Skeletal muscle satellite cell (primary cell): ENCODE results near the gene RAMP1.

Experiments
- H3K27me3 ChIP-seq: 2 replicates; pipeline ENCODE4 v1.7.0; 2013; ENCODE audit warnings: low read length; ENCODE audit not compliant: control insufficient read depth, insufficient read depth
- H3K36me3 ChIP-seq: 2 replicates; pipeline ENCODE4 v1.7.0; 2013; ENCODE audit warnings: mild to moderate bottlenecking, control low read depth, low read length; ENCODE audit not compliant: insufficient read depth
- H3K4me1 ChIP-seq: 2 replicates; pipeline ENCODE4 v1.7.0; 2013; ENCODE audit warnings: low read length; ENCODE audit not compliant: control insufficient read depth, insufficient read depth
- H3K4me2 ChIP-seq: 2 replicates; pipeline ENCODE4 v1.7.0; 2013; ENCODE audit warnings: mild to moderate bottlenecking, low read length
- H3K4me3 ChIP-seq: 2 replicates; pipeline ENCODE4 v1.7.0; 2013; ENCODE audit warnings: low read length
- H3K9ac ChIP-seq: 2 replicates; pipeline ENCODE4 v1.7.0; 2013; ENCODE audit warnings: mild to moderate bottlenecking, low read depth, low read length, moderate library complexity
- H3K9me3 ChIP-seq: replicated peaks from 2 replicates; pipeline ENCODE4 v1.7.0; 2013; ENCODE audit warnings: mild to moderate bottlenecking, control low read depth, low read length

The RAMP1 gene

GRCh38 chr2:237872178-237872887 lies 12.9 kb downstream of the RAMP1 start:
- H3K4me1 ChIP-seq, result peaks cover 66% of the 10 kb centered on the region
- H3K9ac ChIP-seq, result no peak overlapping the region
- H3K4me2 ChIP-seq, result no peak overlapping the region
- H3K27me3 ChIP-seq, result no peaks in the 10 kb centered on the region
- no peaks in the 10 kb centered on the region for H3K9me3 ChIP-seq
- peaks cover 5% of the 10 kb centered on the region for H3K36me3 ChIP-seq
- no peak overlapping the region for H3K4me3 ChIP-seq

DNA sequence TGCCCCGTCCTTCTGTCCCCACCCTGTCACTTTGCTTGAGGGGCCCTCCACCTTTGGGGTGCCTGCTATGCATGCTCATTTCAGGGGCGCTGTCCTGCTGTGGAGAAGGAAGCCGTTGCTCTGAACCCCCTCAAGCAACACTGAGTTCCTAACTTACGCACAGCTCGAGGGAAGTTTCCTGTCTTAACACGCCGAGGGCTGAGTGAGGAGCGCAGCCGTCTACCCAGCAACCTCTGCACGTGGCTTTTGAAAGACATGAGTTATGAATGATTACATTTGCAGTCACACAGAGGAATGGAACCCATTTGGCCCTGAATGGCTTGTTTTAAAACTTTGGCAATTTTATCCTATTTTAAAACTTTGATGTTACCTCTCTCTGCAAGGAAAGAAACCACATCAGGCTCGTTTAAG lies 14.0 kb downstream of the RAMP1 start:
- no peaks in the 10 kb centered on the region for H3K27me3 ChIP-seq
- no peak overlapping the region for H3K4me3 ChIP-seq
- H3K9me3 ChIP-seq, result no peaks in the 10 kb centered on the region
- peaks cover 68% of the 10 kb centered on the region for H3K4me1 ChIP-seq
- H3K4me2 ChIP-seq, result no peak overlapping the region
- H3K9ac ChIP-seq, result peak overlapping the region; percentile 18
- H3K36me3 ChIP-seq, result peaks cover 10% of the 10 kb centered on the region

DNA sequence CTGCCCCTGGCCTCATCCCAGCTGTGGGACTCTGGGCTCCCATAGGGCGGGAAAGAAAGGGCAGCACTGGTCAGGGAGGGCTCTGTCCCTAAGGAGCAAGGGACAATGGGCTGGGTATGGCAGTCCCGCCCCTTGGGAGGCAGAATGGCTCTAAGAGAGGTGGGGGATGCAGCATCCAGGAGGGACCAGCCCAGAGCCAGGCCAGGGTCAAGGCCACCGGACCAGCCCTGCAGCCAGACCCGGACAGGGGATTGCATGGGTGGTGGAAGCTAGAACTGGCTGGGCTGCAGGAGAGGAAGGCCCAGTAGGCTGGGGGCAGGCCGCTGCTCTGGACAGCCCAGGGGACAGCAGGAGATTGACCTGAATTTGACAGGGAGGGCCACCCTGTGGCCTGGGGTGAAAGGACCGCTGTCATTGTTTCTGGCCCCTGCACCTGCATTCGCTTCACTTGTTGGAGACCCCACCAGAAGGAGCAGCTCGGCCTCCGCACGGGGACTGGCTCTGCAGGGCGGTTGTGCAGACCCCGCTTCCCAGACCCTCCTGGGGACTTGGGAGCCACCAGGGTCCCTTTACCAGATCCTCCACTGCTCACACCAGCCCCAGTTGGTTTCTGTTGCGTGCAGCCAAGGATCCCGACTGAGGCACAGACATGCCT lies 14.6 kb downstream of the RAMP1 start:
- Histone ChIP-seq H3K36me3 (peaks cover 10% of the 10 kb centered on the region), H3K27me3 (no peaks in the 10 kb centered on the region), H3K9me3 (no peaks in the 10 kb centered on the region), H3K4me1 (peaks cover 68% of the 10 kb centered on the region), H3K4me3 (peak overlapping the region; percentile 45), H3K9ac (peak overlapping the region; percentile 18), H3K4me2 (peak overlapping the region; percentile 72)

- H3K9ac ChIP-seq, result peak overlapping the region; percentile 71
- peaks cover 71% of the 10 kb centered on the region for H3K4me1 ChIP-seq
- no peaks in the 10 kb centered on the region for H3K9me3 ChIP-seq
- H3K36me3 ChIP-seq, result peaks cover 7% of the 10 kb centered on the region
- no peaks in the 10 kb centered on the region for H3K27me3 ChIP-seq
- H3K4me3 ChIP-seq, result peak overlapping the region; percentile 45
- H3K4me2 ChIP-seq, result peak overlapping the region; percentile 72
Observed at GRCh38 chr2:237874585-237875161, 15.2 kb downstream of the RAMP1 start.

DNA sequence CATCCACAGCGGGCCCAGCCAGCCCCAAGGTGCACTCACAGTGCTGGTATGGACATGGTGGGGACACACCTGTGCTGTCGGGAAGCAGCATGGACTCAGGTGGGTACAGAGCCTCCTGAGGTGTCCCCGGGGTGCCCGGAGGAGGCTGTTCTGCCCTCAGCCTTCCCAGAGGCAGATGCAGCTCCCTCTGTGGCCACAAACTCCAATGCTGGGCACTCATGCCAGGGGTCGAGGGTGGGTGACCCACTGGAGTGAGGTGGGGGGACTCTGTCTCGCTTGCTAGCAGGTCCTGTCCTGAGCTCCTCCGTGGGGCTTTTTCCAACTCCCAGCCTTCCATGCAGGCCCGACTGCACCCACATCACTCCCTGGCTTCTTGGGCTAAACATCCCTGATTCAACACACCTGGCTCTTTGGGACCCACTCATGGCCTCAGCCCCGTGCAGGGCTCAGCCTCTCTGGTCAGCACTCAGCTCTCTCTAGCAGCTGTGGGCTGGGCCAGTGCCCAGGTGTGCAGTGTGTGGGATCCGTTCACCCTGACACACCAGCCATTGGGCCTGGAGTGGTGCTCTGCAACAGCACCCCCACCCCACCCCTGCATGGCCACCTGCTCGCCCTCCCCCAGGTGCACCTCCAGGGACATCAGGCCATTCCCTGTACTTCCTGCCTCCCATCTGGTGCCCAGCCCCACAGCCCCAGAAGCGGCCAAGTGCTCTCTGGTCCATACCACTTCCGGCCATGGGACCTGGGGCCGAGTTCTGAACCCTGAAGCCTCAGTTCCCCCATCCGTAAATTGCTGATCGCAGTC lies 16.0 kb downstream of the RAMP1 start:
- Histone ChIP-seq H3K9me3 (no peaks in the 10 kb centered on the region), H3K36me3 (peaks cover 7% of the 10 kb centered on the region), H3K4me3 (peak overlapping the region; percentile 36), H3K27me3 (no peaks in the 10 kb centered on the region), H3K4me2 (peak overlapping the region; percentile 72), H3K9ac (peak overlapping the region; percentile 71), H3K4me1 (peaks cover 71% of the 10 kb centered on the region)

GRCh38 chr2:237876061-237876526 lies 16.7 kb downstream of the RAMP1 start:
- H3K4me2 ChIP-seq, result no peak overlapping the region
- no peak overlapping the region for H3K4me3 ChIP-seq
- peaks cover 10% of the 10 kb centered on the region for H3K36me3 ChIP-seq
- no peaks in the 10 kb centered on the region for H3K27me3 ChIP-seq
- no peaks in the 10 kb centered on the region for H3K9me3 ChIP-seq
- H3K9ac ChIP-seq, result no peak overlapping the region
- peaks cover 67% of the 10 kb centered on the region for H3K4me1 ChIP-seq

DNA sequence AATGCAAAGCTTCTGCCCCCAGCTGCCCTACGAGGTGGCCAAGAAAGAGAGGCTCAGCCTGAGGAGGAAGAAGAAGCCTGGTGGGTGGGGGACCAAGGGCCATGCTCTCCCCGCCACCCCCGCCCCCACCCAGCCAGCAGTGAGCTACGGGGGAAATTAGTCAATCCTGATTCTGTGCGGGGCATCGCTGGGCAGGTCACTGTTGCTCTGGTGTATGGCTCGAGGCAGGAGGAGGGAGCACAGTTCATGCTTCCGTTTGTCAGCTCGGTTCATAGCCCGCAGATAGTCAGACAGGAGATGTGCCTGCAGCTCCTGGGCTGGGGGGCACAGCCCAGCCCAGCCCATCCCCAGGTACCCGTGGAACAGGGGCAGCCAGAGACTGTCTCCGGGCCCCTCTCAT lies 17.1 kb downstream of the RAMP1 start:
- H3K27me3 ChIP-seq, result no peaks in the 10 kb centered on the region
- H3K9me3 ChIP-seq, result no peaks in the 10 kb centered on the region

DNA sequence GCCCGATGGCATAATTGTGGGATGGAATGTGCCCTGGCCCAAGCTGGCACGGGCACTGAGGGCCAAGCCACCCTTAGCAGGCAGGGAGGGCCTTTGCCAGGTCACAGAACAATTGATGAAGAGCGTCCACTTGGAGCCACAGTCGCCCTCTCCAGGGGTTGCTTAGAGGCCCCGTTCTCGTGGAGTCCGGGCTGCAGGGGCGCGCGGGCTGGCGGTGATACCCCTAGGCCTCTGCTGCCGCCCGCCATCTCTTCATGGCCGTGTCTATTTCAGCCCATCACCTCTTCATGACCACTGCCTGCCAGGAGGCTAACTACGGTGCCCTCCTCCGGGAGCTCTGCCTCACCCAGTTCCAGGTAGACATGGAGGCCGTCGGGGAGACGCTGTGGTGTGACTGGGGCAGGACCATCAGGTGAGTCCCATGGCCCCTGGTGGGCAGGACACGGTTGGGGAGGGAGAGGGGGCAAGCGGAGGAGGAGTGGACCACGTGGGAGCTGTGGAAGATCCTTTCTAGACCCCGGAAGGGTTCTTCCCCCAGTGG lies 17.6 kb downstream of the RAMP1 start:
- H3K4me2 ChIP-seq, result no peak overlapping the region
- H3K4me1 ChIP-seq, result peaks cover 64% of the 10 kb centered on the region
- no peak overlapping the region for H3K4me3 ChIP-seq
- H3K9me3 ChIP-seq, result no peaks in the 10 kb centered on the region
- H3K9ac ChIP-seq, result no peak overlapping the region
- H3K36me3 ChIP-seq, result peaks cover 10% of the 10 kb centered on the region
- H3K27me3 ChIP-seq, result no peaks in the 10 kb centered on the region

More for the DNA sequence above, 17.1 kb downstream of the RAMP1 start:
- H3K36me3 ChIP-seq, result peaks cover 10% of the 10 kb centered on the region
- H3K4me1 ChIP-seq, result peaks cover 64% of the 10 kb centered on the region
- H3K4me3 ChIP-seq, result no peak overlapping the region
- no peak overlapping the region for H3K9ac ChIP-seq
- H3K4me2 ChIP-seq, result no peak overlapping the region

- peaks cover 60% of the 10 kb centered on the region for H3K4me1 ChIP-seq
- no peak overlapping the region for H3K4me3 ChIP-seq
- no peaks in the 10 kb centered on the region for H3K9me3 ChIP-seq
- no peaks in the 10 kb centered on the region for H3K27me3 ChIP-seq
- peaks cover 10% of the 10 kb centered on the region for H3K36me3 ChIP-seq
- H3K9ac ChIP-seq, result peak overlapping the region; percentile 75
- H3K4me2 ChIP-seq, result no peak overlapping the region
Observed at GRCh38 chr2:237877576-237878307, 18.3 kb downstream of the RAMP1 start.

DNA sequence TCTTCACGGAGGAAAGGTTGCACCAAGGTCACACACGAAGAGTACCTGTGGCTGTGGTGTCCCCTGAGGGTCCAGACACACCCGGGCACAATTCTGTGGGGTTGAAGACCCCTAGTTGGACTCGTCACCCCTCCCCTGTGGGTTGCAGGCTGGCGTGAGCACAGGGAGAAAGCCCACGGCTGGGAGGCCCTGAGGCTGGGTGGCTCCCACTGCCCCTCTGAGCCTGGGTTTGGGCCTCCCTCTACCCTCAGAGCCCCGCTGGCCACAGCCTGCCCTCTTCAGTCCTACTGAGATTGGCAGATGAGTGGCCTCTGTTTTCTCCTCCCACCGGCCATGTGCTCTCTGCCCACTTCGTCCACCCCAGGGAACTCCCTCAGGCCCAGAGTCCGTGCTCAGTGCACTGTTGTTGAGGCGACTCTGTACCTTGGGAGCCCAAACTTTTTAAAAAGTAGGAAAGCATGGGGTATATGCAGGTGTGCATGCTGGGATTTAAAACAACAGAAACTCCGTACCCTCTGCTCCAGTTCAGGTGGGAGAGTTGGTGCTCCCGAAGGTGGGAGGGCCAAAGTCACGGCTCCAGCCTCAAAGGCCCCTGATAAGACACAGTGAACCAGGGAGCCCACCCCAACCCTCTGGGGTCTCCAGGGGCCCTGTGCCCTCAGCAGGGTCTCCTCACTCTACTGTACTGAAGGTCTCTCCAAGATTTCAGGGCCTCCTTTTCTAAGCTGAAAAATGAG lies 19.1 kb downstream of the RAMP1 start:
- H3K4me1 ChIP-seq, result peaks cover 53% of the 10 kb centered on the region
- no peaks in the 10 kb centered on the region for H3K27me3 ChIP-seq
- peak overlapping the region; percentile 75 for H3K4me2 ChIP-seq
- no peaks in the 10 kb centered on the region for H3K9me3 ChIP-seq
- peak overlapping the region; percentile 75 for H3K9ac ChIP-seq
- H3K4me3 ChIP-seq, result peak overlapping the region; percentile 43
- H3K36me3 ChIP-seq, result peaks cover 10% of the 10 kb centered on the region
